MM.1S (cell line): ENCODE results near the gene ZG16B.

ENCODE experiments used
- CTCF ChIP-seq: fragments of 300-600 bp; sonication (generic); IDR thresholded peaks from 2 replicates; pipeline ENCODE4 v1.5.1; 2016; ENCODE audit warnings: antibody characterized with exemption, low read length, mixed read lengths
- EZH2 ChIP-seq: fragments of 300-600 bp; sonication (generic); optimal IDR thresholded peaks from 2 replicates; pipeline ENCODE3; 2017; ENCODE audit warnings: low read depth, mild to moderate bottlenecking, antibody characterized with exemption, low read length, mixed read lengths
- EZH2phosphoT487 ChIP-seq: fragments of 300-600 bp; sonication (generic); IDR thresholded peaks from 2 replicates; pipeline ENCODE4 v1.6.1; 2018; ENCODE audit warnings: antibody characterized with exemption, low read length

- no peak for TF ChIP-seq CTCF
- no peak for TF ChIP-seq EZH2
- no peak for TF ChIP-seq EZH2phosphoT487
Observed at GRCh38 chr16:2820836-2821486, 9.1 kb upstream of the ZG16B start.
